Endothelial cell of umbilical vein (primary cell): Measurements from ENCODE around the gene IRF8. TPM values are rescaled to one million over a fixed set of nuclear protein-coding genes. Genes with fewer than 3 reads are reported as not detected.

ENCODE experiments used
- BruUV-seq: library from RNA; stranded (reverse); fragments of 400-500 nt; replicated peaks from 2 replicates; lab custom pipeline; 2021; lab: Mats Ljungman, UMichigan
- CTCF ChIA-PET: fragments of 300-600, 350-600 bp; sonication (Branson Sonifier 250); formaldehyde crosslinking; loops from one replicate; lab custom pipeline; 2021; ENCODE audit warnings: antibody characterized with exemption, inconsistent platforms; lab: Charles Lee
- POLR2A ChIA-PET: fragments of 300-600, 350-600 bp; sonication (Branson Sonifier 250); formaldehyde crosslinking; loops from one replicate; lab custom pipeline; 2021; ENCODE audit warnings: antibody characterized with exemption, inconsistent platforms; lab: Charles Lee
- DNase-seq: peaks from one replicate; pipeline ENCODE4 v3.0.0-alpha.2; 2011; ENCODE audit warnings: low read depth, low spot score
- FAIRE-seq: peaks from 2 replicates; lab custom pipeline; 2011; peaks lifted over from hg19 to GRCh38; lab: Jason Lieb, UNC
- H2AFZ ChIP-seq: 2 replicates; pipeline ENCODE4 v1.6.0; 2012; ENCODE audit warnings: low read depth, low read length, control low read depth, inconsistent platforms
- H3K27ac ChIP-seq: 2 replicates; pipeline ENCODE4 v1.5.1; 2011; ENCODE audit warnings: low read depth, mild to moderate bottlenecking, control low read depth, low read length, moderate library complexity; ENCODE audit not compliant: insufficient read depth
- H3K27me3 ChIP-seq, 2 experiments: 2 replicates each; pipeline versions ENCODE4 v1.6.0 to v1.6.1; 2011; ENCODE audit warnings: low read length in 2 of 2, mixed read lengths in 1 of 2; ENCODE audit not compliant: control insufficient read depth in 2 of 2, insufficient read depth in 2 of 2
- H3K36me3 ChIP-seq, 2 experiments: 2 replicates in 1 of 2; 3 replicates in 1 of 2; pipeline ENCODE4 v1.5.1; 2011; ENCODE audit warnings: low read length in 2 of 2, mild to moderate bottlenecking in 1 of 2, moderate library complexity in 1 of 2; ENCODE audit not compliant: control insufficient read depth in 2 of 2, insufficient read depth in 2 of 2; ENCODE audit errors: extremely low read depth in 1 of 2
- H3K4me1 ChIP-seq: 3 replicates; pipeline ENCODE4 v1.5.1; 2011; ENCODE audit warnings: mild to moderate bottlenecking, low read length; ENCODE audit not compliant: control insufficient read depth, insufficient read depth; ENCODE audit errors: extremely low read depth
- H3K4me2 ChIP-seq: 2 replicates; pipeline ENCODE4 v1.6.1; 2011; ENCODE audit warnings: low read length, control low read depth, mixed read lengths; ENCODE audit not compliant: insufficient read depth
- H3K4me3 ChIP-seq, 3 experiments: fragments of 200-600 bp in 1 of 3; sonication (generic), shearing (Covaris generic) in 1 of 3; replicated peaks in 1 of 3; 2 replicates each; pipeline ENCODE4 v1.5.1; 2011 to 2016; ENCODE audit warnings: control low read depth in 3 of 3, low read length in 3 of 3, mild to moderate bottlenecking in 2 of 3, inconsistent platforms in 1 of 3, low read depth in 1 of 3, moderate library complexity in 1 of 3; ENCODE audit not compliant: insufficient read depth in 1 of 3
- H3K79me2 ChIP-seq: 2 replicates; pipeline ENCODE4 v1.6.0; 2012; ENCODE audit warnings: low read length, inconsistent platforms; ENCODE audit not compliant: control insufficient read depth, insufficient read depth
- H3K9ac ChIP-seq: replicated peaks from 2 replicates; pipeline ENCODE3; 2011; ENCODE audit warnings: low read length, control low read depth; ENCODE audit not compliant: insufficient read depth; ENCODE audit errors: extremely low read depth
- H3K9me1 ChIP-seq: replicated peaks from 3 replicates; pipeline ENCODE4 v1.6.0; 2011; ENCODE audit warnings: mild to moderate bottlenecking, low read length; ENCODE audit not compliant: control insufficient read depth, insufficient read depth; ENCODE audit errors: extremely low read depth
- H3K9me3 ChIP-seq: replicated peaks from 2 replicates; pipeline ENCODE4 v1.5.1; 2012; ENCODE audit warnings: low read length, inconsistent platforms; ENCODE audit not compliant: control insufficient read depth, insufficient read depth
- H4K20me1 ChIP-seq: replicated peaks from 2 replicates; pipeline ENCODE3; 2011; ENCODE audit warnings: mild to moderate bottlenecking, low read length; ENCODE audit not compliant: control insufficient read depth, insufficient read depth; ENCODE audit errors: extremely low read depth
- CTCF ChIP-seq, 2 donors: IDR thresholded peaks; 1 replicate in 1 of 2; 2 replicates in 1 of 2; pipeline ENCODE4 v1.5.1; 2011; ENCODE audit warnings: low read length in 2 of 2, mild to moderate bottlenecking in 2 of 2, moderate library complexity in 2 of 2, control low read depth in 1 of 2, inconsistent platforms in 1 of 2, low read depth in 1 of 2; ENCODE audit not compliant: insufficient read depth in 1 of 2; ENCODE audit errors: extremely low read depth in 1 of 2
- FOS ChIP-seq: IDR thresholded peaks from 2 replicates; pipeline ENCODE4 v1.6.1; 2011; ENCODE audit warnings: mild to moderate bottlenecking, low read length, moderate library complexity, borderline replicate concordance; ENCODE audit not compliant: insufficient read depth
- GATA2 ChIP-seq: IDR thresholded peaks from 2 replicates; pipeline ENCODE4 v1.7.0; 2011; ENCODE audit warnings: low read depth, mild to moderate bottlenecking, moderate library complexity, mixed read lengths, low read length; ENCODE audit not compliant: insufficient read length, insufficient read depth
- JUN ChIP-seq: IDR thresholded peaks from 2 replicates; pipeline ENCODE4 v1.6.1; 2011; ENCODE audit warnings: borderline replicate concordance, low read depth; ENCODE audit not compliant: insufficient read length, insufficient read depth
- MYC ChIP-seq: IDR thresholded peaks from one replicate; pipeline ENCODE4 v1.6.1; 2011; ENCODE audit warnings: mild to moderate bottlenecking, low read depth, low read length
- POLR2A ChIP-seq: IDR thresholded peaks from 2 replicates; pipeline ENCODE4 v1.6.1; 2012; ENCODE audit warnings: low read depth, mild to moderate bottlenecking, control low read depth, low read length
- POLR2AphosphoS5 ChIP-seq: IDR thresholded peaks from 2 replicates; pipeline ENCODE4 v1.6.1; 2012; ENCODE audit warnings: low read depth, mild to moderate bottlenecking, control low read depth, low read length, moderate library complexity; ENCODE audit not compliant: insufficient read depth
- dilution Hi-C: fragments of 300-500 bp; cut with MboI; formaldehyde crosslinking; loops from one replicate; pipeline ENCODE4 v1.15.0; 2019; ENCODE audit warnings: low sequenced_read_pairs; ENCODE audit not compliant: extremely low pct_ligation_motif_present
- intact Hi-C: fragments of 100-400 bp; cut with micrococcal nuclease; formaldehyde crosslinking; loops from one replicate; pipeline ENCODE4 v1.10.0; 2022
- polyA plus RNA-seq, 4 experiments: library from polyadenylated mRNA; depleted of rRNA in 3 of 4; stranded (reverse) in 3 of 4; unstranded in 1 of 4; fragments of >200 nt; gene quantifications; 2 replicates each; pipeline versions ENCODE4 v1.2.1 to v1.2.3, GENCODE V29; 2011 to 2012; ENCODE audit warnings: missing spikeins in 1 of 4
- total RNA-seq: library from RNA; stranded (reverse); gene quantifications from 2 replicates; pipeline ENCODE4 v1.2.3, GENCODE V29; 2021
- TF ChIP-seq, protein P1 (sequence below): IDR thresholded peaks from 2 replicates; pipeline ENCODE4 v1.6.1; 2011; ENCODE audit not compliant: insufficient read depth, insufficient read length

Gene IRF8
- total and polyA plus RNA-seq, 2 donors (not counting 3 experiments of a cell fraction or from before 2014, with no cell fraction given): not detected

DNA sequence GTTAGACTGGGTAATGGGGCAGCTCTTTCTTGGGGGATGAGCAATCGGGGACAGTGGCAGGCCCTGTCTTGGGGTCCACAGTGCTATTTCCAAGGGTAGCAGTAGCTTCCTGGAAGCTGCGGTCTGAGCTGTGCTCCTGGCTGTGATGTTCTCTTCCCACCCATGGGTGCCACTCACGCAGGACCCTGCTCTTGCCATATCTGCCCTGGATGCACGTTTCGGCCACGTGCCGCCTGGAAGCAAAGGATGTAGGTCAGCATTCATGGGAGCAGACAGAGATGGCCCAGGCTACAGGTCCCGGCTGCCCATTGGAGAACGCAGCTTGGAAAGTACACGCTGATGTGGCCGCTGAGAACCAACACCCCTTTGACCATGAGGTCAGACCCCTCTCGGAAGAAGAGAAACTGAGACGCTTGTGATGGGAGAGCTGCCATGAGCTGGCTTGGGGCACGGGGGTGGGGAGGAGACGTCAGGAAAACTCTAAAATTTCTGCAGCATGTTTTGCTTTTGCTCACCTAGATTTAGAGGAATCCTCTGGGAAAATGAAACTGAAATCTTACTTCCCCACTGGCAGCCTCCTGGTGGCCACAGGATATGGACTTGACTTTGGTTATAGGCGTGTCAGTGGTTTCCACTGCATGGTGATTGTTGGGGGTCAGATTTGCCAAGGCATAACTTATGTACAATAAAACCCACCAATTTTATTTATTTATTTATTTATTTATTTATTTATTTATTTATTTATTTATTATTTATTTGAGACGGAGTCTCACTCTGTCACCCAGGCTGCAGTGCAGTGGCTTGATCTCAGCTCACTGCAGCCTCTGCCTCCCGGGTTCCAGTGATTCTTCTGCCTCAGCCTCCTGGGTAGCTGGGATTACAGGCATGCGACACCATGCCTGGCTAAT is 36.2 kb upstream of the IRF8 start:
- TF ChIP-seq POLR2A (no peak), MYC (no peak), CTCF (IDR thresholded peaks at IDR 0.05; ENCODE audit: extremely low read depth in 1 of 2, insufficient read depth in 1 of 2, low read depth in 1 of 2, low read length in 2 of 2) (no peak), GATA2 (no peak), JUN (no peak), POLR2AphosphoS5 (no peak), FOS (no peak)
- TF ChIP-seq, protein P1, sequence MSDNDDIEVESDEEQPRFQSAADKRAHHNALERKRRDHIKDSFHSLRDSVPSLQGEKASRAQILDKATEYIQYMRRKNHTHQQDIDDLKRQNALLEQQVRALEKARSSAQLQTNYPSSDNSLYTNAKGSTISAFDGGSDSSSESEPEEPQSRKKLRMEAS: no peak
- H3K4me2 ChIP-seq: no peak overlapping the region
- H3K9me3 ChIP-seq: no peaks in the 10 kb centered on the region
- H3K27ac ChIP-seq: no peak overlapping the region
- ChIA-PET CTCF (no interaction called here), POLR2A (no interaction called here)
- no peak overlapping the region for H3K9ac ChIP-seq
- FAIRE-seq (no peak), DNase-seq (no peak)
- BruUV-seq: no TSS peak
- no peaks in the 10 kb centered on the region for H3K79me2 ChIP-seq
- H3K4me3 ChIP-seq: no peak overlapping the region
- dilution Hi-C loops: no loop called here
- intact Hi-C loops: no loop called here
- H3K27me3 ChIP-seq: peaks cover 2 to 4% of the 10 kb centered on the region in 2 experiments
- no peaks in the 10 kb centered on the region for H3K9me1 ChIP-seq
- H3K36me3 ChIP-seq: no peaks in the 10 kb centered on the region
- no peaks in the 10 kb centered on the region for H3K4me1 ChIP-seq
- no peaks in the 10 kb centered on the region for H4K20me1 ChIP-seq
- H2AFZ ChIP-seq: no peak overlapping the region
